Astrocyte of the hippocampus (primary cell): ENCODE data around the gene MRPL23.

Experiments used
- DNase-seq: peaks from one replicate; pipeline ENCODE4 v3.0.0; 2011; ENCODE audit warnings: low read depth, low spot score

Gene MRPL23

GRCh38 chr11:1990872-1991578 is 43.9 kb downstream of the MRPL23 start:
- no peak for DNase-seq

GRCh38 chr11:1992111-1992510 is 45.0 kb downstream of the MRPL23 start:
- no peak for DNase-seq

- DNase-seq: no peak
Observed at GRCh38 chr11:1994121-1994520, 47.0 kb downstream of the MRPL23 start.

- DNase-seq: no peak
Observed at GRCh38 chr11:1997755-1998154, 50.6 kb downstream of the MRPL23 start, which contains the start of gene H19. Gene H19, minus strand, starts transcription at chr11:1997842.

- no peak for DNase-seq
Observed at GRCh38 chr11:1998290-1998689, 51.2 kb downstream of the MRPL23 start.

GRCh38 chr11:1998861-1999260 is 51.7 kb downstream of the MRPL23 start:
- no peak for DNase-seq

- no peak for DNase-seq
Observed at GRCh38 chr11:2002042-2002776, 55.1 kb downstream of the MRPL23 start.

- DNase-seq: no peak
Observed at GRCh38 chr11:2002807-2003206, 55.7 kb downstream of the MRPL23 start.

GRCh38 chr11:2004466-2004865 is 57.3 kb downstream of the MRPL23 start:
- DNase-seq: no peak
